HS-5 (cell line): ENCODE measurements around the gene SFXN1.

ENCODE experiments used
- DNase-seq: peaks from one replicate; pipeline ENCODE4 v3.0.0-alpha.2; 2012; ENCODE audit warnings: low read depth

Gene SFXN1

GRCh38 chr5:175466700-175467318, 11.6 kb upstream of the SFXN1 start:
- DNase-seq, result no peak

- no peak for DNase-seq
Observed at GRCh38 chr5:175467983-175468690, 10.2 kb upstream of the SFXN1 start.

- DNase-seq, result no peak
Observed at GRCh38 chr5:175468892-175469291, 9.5 kb upstream of the SFXN1 start.

GRCh38 chr5:175469916-175470315, 8.4 kb upstream of the SFXN1 start:
- DNase-seq, result no peak

- DNase-seq, result no peak
Observed at GRCh38 chr5:175470781-175471180, 7.6 kb upstream of the SFXN1 start.

- no peak for DNase-seq
Observed at GRCh38 chr5:175471196-175471595, 7.2 kb upstream of the SFXN1 start.

GRCh38 chr5:175471628-175472027, 6.7 kb upstream of the SFXN1 start:
- no peak for DNase-seq

GRCh38 chr5:175472378-175472777, 6.0 kb upstream of the SFXN1 start:
- no peak for DNase-seq

- DNase-seq, result no peak
Observed at GRCh38 chr5:175475248-175475647, 3.1 kb upstream of the SFXN1 start.

GRCh38 chr5:175477440-175477839, 920 bp upstream of the SFXN1 start:
- no peak for DNase-seq

GRCh38 chr5:175478008-175478383, 364 bp upstream of the SFXN1 start:
- no peak for DNase-seq

- DNase-seq, result peak; percentile 4
Observed at GRCh38 chr5:175479125-175479881, 943 bp downstream of the SFXN1 start.

- no peak for DNase-seq
Observed at GRCh38 chr5:175483337-175483736, 5.0 kb downstream of the SFXN1 start.

GRCh38 chr5:175484322-175484721, 6.0 kb downstream of the SFXN1 start:
- no peak for DNase-seq

GRCh38 chr5:175484829-175485228, 6.5 kb downstream of the SFXN1 start:
- no peak for DNase-seq

- no peak for DNase-seq
Observed at GRCh38 chr5:175485631-175486030, 7.3 kb downstream of the SFXN1 start.

GRCh38 chr5:175487514-175488222, 9.3 kb downstream of the SFXN1 start:
- no peak for DNase-seq

GRCh38 chr5:175489693-175490443, 11.5 kb downstream of the SFXN1 start:
- no peak for DNase-seq

- no peak for DNase-seq
Observed at GRCh38 chr5:175491223-175491622, 12.9 kb downstream of the SFXN1 start.

- DNase-seq, result no peak
Observed at GRCh38 chr5:175493260-175493659, 14.9 kb downstream of the SFXN1 start.

GRCh38 chr5:175493726-175494125, 15.4 kb downstream of the SFXN1 start:
- DNase-seq, result no peak
